SU-DHL-6 (cell line): ENCODE data around the gene EGLN2.
A peak's percentile ranks its signal among the peaks of the same experiment; 100 is the strongest.

Experiments
- H2AFZ ChIP-seq: fragments of 200-600 bp; sonication (generic); 2 replicates; pipeline ENCODE4 v1.6.1; 2014; ENCODE audit warnings: low read depth, mild to moderate bottlenecking, moderate library complexity, mixed read lengths, antibody characterized with exemption, low read length; ENCODE audit not compliant: severe bottlenecking
- H3F3A ChIP-seq: fragments of 200-600 bp; shearing (Covaris generic); 2 replicates; pipeline ENCODE4 v1.6.0; 2016; ENCODE audit warnings: antibody characterized with exemption, mild to moderate bottlenecking; ENCODE audit not compliant: insufficient read depth
- H3K27ac ChIP-seq: fragments of 200-600 bp; sonication (generic); 2 replicates; pipeline ENCODE4 v1.5.1; 2016; ENCODE audit warnings: low read depth, mild to moderate bottlenecking, low read length, moderate library complexity, mixed read lengths
- H3K27me3 ChIP-seq: fragments of 200-600 bp; sonication (generic), shearing (Covaris generic); 2 replicates; pipeline ENCODE4 v1.6.0; 2014; ENCODE audit warnings: mild to moderate bottlenecking, low read length
- H3K36me3 ChIP-seq: fragments of 200-600 bp; sonication (generic); 2 replicates; pipeline ENCODE4 v1.6.1; 2014; ENCODE audit warnings: mild to moderate bottlenecking, low read length, mixed read lengths
- H3K4me2 ChIP-seq: fragments of 300-600, 200-600 bp; shearing (Covaris generic), sonication (generic); 2 replicates; pipeline ENCODE4 v1.6.0; 2014; ENCODE audit warnings: low read length, low read depth, mild to moderate bottlenecking; ENCODE audit not compliant: poor library complexity, severe bottlenecking
- H3K4me3 ChIP-seq: fragments of 200-600 bp; sonication (generic); 2 replicates; pipeline ENCODE4 v1.5.1; 2014; ENCODE audit warnings: antibody characterized with exemption, low read length, mild to moderate bottlenecking, mixed read lengths; ENCODE audit not compliant: insufficient read depth, poor library complexity, severe bottlenecking
- H3K79me2 ChIP-seq: fragments of 200-600 bp; sonication (generic); 2 replicates; pipeline ENCODE4 v1.6.1; 2014; ENCODE audit warnings: mild to moderate bottlenecking, low read length, moderate library complexity; ENCODE audit not compliant: insufficient read depth
- H3K9ac ChIP-seq: fragments of 200-600 bp; sonication (generic); 2 replicates; pipeline ENCODE4 v1.7.0; 2014; ENCODE audit warnings: mild to moderate bottlenecking, low read length
- H3K9me2 ChIP-seq: fragments of 200-600 bp; sonication (generic); replicated peaks from 2 replicates; pipeline ENCODE4 v1.6.1; 2014; ENCODE audit warnings: low read length; ENCODE audit not compliant: insufficient read depth
- H3K9me3 ChIP-seq: fragments of 200-600 bp; sonication (generic); 2 replicates; pipeline ENCODE4 v1.6.1; 2014; ENCODE audit warnings: low read length, mixed read lengths; ENCODE audit not compliant: insufficient read depth
- H4K20me1 ChIP-seq: fragments of 200-600 bp; sonication (generic); 2 replicates; pipeline ENCODE4 v1.6.1; 2014; ENCODE audit warnings: low read depth, mild to moderate bottlenecking, antibody characterized with exemption, low read length, moderate library complexity, mixed read lengths
- CTCF ChIP-seq: fragments of 200-600 bp; sonication (generic); IDR thresholded peaks from one replicate; pipeline ENCODE4 v1.5.1; 2017; ENCODE audit warnings: antibody characterized with exemption, mild to moderate bottlenecking, low read length, moderate library complexity; ENCODE audit not compliant: insufficient read depth, poor library complexity, severe bottlenecking
- EZH2phosphoT487 ChIP-seq: fragments of 200-600 bp; sonication (generic), shearing (Covaris generic); conservative IDR thresholded peaks from 2 replicates; pipeline ENCODE4 v1.6.1; 2018; ENCODE audit warnings: mild to moderate bottlenecking, antibody characterized with exemption, low read length, moderate library complexity, mixed read lengths

Gene EGLN2

GRCh38 chr19:40776932-40777644, 21.9 kb upstream of the EGLN2 start:
- H2AFZ ChIP-seq = no peak overlapping the region
- H3K4me3 ChIP-seq = peak overlapping the region; percentile 56
- H3K9ac ChIP-seq = peak overlapping the region; percentile 68
- H3K9me2 ChIP-seq = no peaks in the 10 kb centered on the region
- H3K79me2 ChIP-seq = peaks cover 10% of the 10 kb centered on the region; the same call in 1 of the 2 replicates
- H4K20me1 ChIP-seq = no peaks in the 10 kb centered on the region
- TF ChIP-seq EZH2phosphoT487 = no peak
- TF ChIP-seq CTCF = no peak
- H3K9me3 ChIP-seq = no peaks in the 10 kb centered on the region
- no peaks in the 10 kb centered on the region for H3K27me3 ChIP-seq
- H3K27ac ChIP-seq = peak overlapping the region; percentile 98
- peak overlapping the region; percentile 96 for H3K4me2 ChIP-seq
- no peaks in the 10 kb centered on the region for H3K36me3 ChIP-seq
- H3F3A ChIP-seq = peaks cover 18% of the 10 kb centered on the region

GRCh38 chr19:40777645-40777936, 21.4 kb upstream of the EGLN2 start:
- Histone ChIP-seq H3K27ac (peak overlapping the region; percentile 98), H3K27me3 (no peaks in the 10 kb centered on the region), H3F3A (peaks cover 17% of the 10 kb centered on the region), H3K9me2 (no peaks in the 10 kb centered on the region), H3K9ac (peak overlapping the region; percentile 68), H3K4me3 (peak overlapping the region; percentile 56), H3K4me2 (peak overlapping the region; percentile 96), H4K20me1 (no peaks in the 10 kb centered on the region), H3K9me3 (no peaks in the 10 kb centered on the region), H3K36me3 (no peaks in the 10 kb centered on the region), H3K79me2 (peaks cover 10% of the 10 kb centered on the region; the same call in 1 of the 2 replicates), H2AFZ (no peak overlapping the region)
- no peak for TF ChIP-seq EZH2phosphoT487
- no peak for TF ChIP-seq CTCF

GRCh38 chr19:40777937-40778705, 20.9 kb upstream of the EGLN2 start, which contains the start of gene RAB4B:
RAB4B (plus strand) TSS chr19:40778247; CDS start chr19:40778376, 129 bp downstream.
- H3K9me2 ChIP-seq = no peaks in the 10 kb centered on the region
- H3K9me3 ChIP-seq = no peaks in the 10 kb centered on the region
- no peak for TF ChIP-seq CTCF
- TF ChIP-seq EZH2phosphoT487 = no peak
- no peaks in the 10 kb centered on the region for H3K27me3 ChIP-seq
- H3K4me2 ChIP-seq = peak within 1 kb of the TSS; percentile 96
- H3K9ac ChIP-seq = peak within 1 kb of the TSS; percentile 68
- H3K4me3 ChIP-seq = peak within 1 kb of the TSS; percentile 68
- peaks cover 17% of the 10 kb centered on the region for H3F3A ChIP-seq
- no peaks in the 10 kb centered on the region for H3K36me3 ChIP-seq
- H4K20me1 ChIP-seq = no peaks in the 10 kb centered on the region
- peaks cover 10% of the 10 kb centered on the region; the same call in 1 of the 2 replicates for H3K79me2 ChIP-seq
- peak within 1 kb of the TSS; percentile 98 for H3K27ac ChIP-seq
- H2AFZ ChIP-seq = peak within 1 kb of the TSS; percentile 60
